Upper lobe of right lung (tissue), 1 donor: ENCODE data around the gene DENND10. TPM values are rescaled to one million over a fixed set of nuclear protein-coding genes. Genes with fewer than 3 reads are reported as not detected.
A peak's percentile ranks its signal among the peaks of the same experiment; 100 is the strongest.
"Not testable (repeated sequence)": the region's sequence is repeated elsewhere in the genome, so short reads cannot be mapped to it uniquely, and the experiment has no call there.

Experiments
- ATAC-seq: fragments of 200-7000 bp; cut with Tn5 transposase; one replicate; pipeline ENCODE4 v1.9.1; 2020; ENCODE audit warnings: mild to moderate bottlenecking, moderate library complexity
- DNase-seq: peaks from one replicate; pipeline ENCODE4 v3.0.0-alpha.2; 2020
- H3K27ac ChIP-seq: fragments of 200-600 bp; one replicate; pipeline ENCODE4 v1.8.0; 2022
- H3K27me3 ChIP-seq: fragments of 200-600 bp; one replicate; pipeline ENCODE4 v1.8.0; 2022; ENCODE audit warnings: mild to moderate bottlenecking
- H3K36me3 ChIP-seq: fragments of 200-600 bp; one replicate; pipeline ENCODE4 v1.8.0; 2022
- H3K4me1 ChIP-seq: fragments of 200-600 bp; one replicate; pipeline ENCODE4 v1.8.0; 2022
- H3K4me3 ChIP-seq: fragments of 200-600 bp; one replicate; pipeline ENCODE4 v1.8.0; 2022; ENCODE audit warnings: mild to moderate bottlenecking
- H3K9me3 ChIP-seq: fragments of 200-600 bp; one replicate; pipeline ENCODE4 v1.8.0; 2022
- CTCF ChIP-seq: fragments of 200-600 bp; IDR thresholded peaks from one replicate; pipeline ENCODE4 v1.8.0; 2022; ENCODE audit warnings: antibody characterized with exemption
- intact Hi-C: fragments of 100-400 bp; cut with DNase I; formaldehyde crosslinking; loops from one replicate; pipeline ENCODE4 v1.11.0; 2022
- total RNA-seq: library from RNA; stranded (reverse); fragmentation: NEBNext Ultra II Directional; extraction: Animal tissue kit (Norgen Biotek cat#: 25700); gene quantifications from one replicate; pipeline ENCODE4 v1.2.1, GENCODE V29; 2021
- donor health status: DM: no; HTN: yes; CAD: no; lungs with severe emphysema.

Gene DENND10
- total RNA-seq, 1 donor from 2014 or later, result 27.7 TPM

GRCh38 chr10:119090968-119091367 lies 12.9 kb upstream of the DENND10 start:
- ATAC-seq (peak; percentile 62), DNase-seq (no peak)
- intact Hi-C loops, result no loop called here
- Histone ChIP-seq H3K4me1 (no peaks in the 10 kb centered on the region), H3K27ac (no peak overlapping the region), H3K9me3 (no peaks in the 10 kb centered on the region), H3K4me3 (no peak overlapping the region), H3K27me3 (no peaks in the 10 kb centered on the region), H3K36me3 (no peaks in the 10 kb centered on the region)
- TF ChIP-seq CTCF, result no peak

DNA sequence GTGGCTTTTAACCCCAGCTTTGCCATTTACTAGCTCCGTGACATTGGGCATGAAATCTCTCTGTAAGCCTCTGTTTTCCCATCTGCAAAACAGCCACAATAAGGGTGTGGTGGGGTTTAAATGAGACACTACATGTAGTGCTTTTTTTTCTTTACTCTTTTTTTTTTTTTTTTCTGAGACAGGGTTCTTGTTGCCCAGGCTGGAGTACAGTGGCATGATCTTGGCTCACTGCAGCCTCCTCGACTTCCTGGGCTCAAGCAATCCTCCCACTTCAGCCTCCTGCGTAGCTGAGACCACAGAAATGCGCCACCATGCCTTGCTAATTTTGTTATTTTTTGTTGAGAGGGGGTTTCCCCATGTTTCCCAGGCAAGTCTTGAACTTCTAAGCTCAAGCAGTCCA lies 8.3 kb upstream of the DENND10 start:
- H3K4me1 ChIP-seq, result no peaks in the 10 kb centered on the region
- H3K27ac ChIP-seq, result no peak overlapping the region
- no peak overlapping the region for H3K4me3 ChIP-seq
- no peaks in the 10 kb centered on the region for H3K36me3 ChIP-seq
- intact Hi-C loops, result no loop called here
- no peaks in the 10 kb centered on the region for H3K9me3 ChIP-seq
- no peak for TF ChIP-seq CTCF
- no peak for DNase-seq
- H3K27me3 ChIP-seq, result no peaks in the 10 kb centered on the region
- ATAC-seq, result no peak

GRCh38 chr10:119096641-119097415 lies 7.1 kb upstream of the DENND10 start:
- intact Hi-C loops, H3K36me3 ChIP-seq, H3K4me3 ChIP-seq, H3K27me3 ChIP-seq, H3K27ac ChIP-seq, H3K9me3 ChIP-seq, ATAC-seq, H3K4me1 ChIP-seq, DNase-seq: not testable (repeated sequence)

DNA sequence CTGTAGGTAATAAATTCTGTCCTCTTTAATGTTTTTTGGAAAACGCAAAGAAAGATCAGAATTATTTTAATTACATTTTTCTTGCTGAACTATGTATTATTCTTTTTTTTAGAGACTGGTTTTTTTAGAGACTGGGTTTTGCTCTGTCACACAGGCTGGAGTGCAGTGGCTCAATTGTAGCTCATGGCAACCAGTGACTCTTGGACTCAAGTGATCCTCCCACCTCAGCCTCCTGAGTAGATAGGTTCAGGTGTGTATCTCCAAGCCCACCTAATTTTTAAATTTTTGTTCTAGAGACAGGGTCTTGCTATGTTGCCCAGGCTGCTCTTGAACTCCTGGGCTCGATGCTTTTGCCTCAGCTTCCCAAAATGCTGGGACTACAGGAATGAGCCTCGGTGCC lies 5.3 kb upstream of the DENND10 start:
- Histone ChIP-seq H3K36me3 (no peaks in the 10 kb centered on the region), H3K4me1 (no peaks in the 10 kb centered on the region), H3K27me3 (no peaks in the 10 kb centered on the region), H3K27ac (no peak overlapping the region), H3K9me3 (no peaks in the 10 kb centered on the region), H3K4me3 (no peak overlapping the region)
- DNase-seq (no peak), ATAC-seq (no peak)
- TF ChIP-seq CTCF, result no peak
- intact Hi-C loops, result no loop called here

- no peak for TF ChIP-seq CTCF
- Histone ChIP-seq H3K27ac (no peak overlapping the region), H3K4me3 (no peak overlapping the region), H3K9me3 (no peaks in the 10 kb centered on the region), H3K4me1 (peaks cover 10% of the 10 kb centered on the region), H3K36me3 (no peaks in the 10 kb centered on the region), H3K27me3 (no peaks in the 10 kb centered on the region)
- intact Hi-C loops, result no loop called here
- ATAC-seq, result no peak
- DNase-seq, result no peak
Observed at GRCh38 chr10:119100434-119101238, 3.3 kb upstream of the DENND10 start.
